GM12801 (cell line): ENCODE measurements around the gene AMELX.

Experiments
- CTCF ChIP-seq: IDR thresholded peaks from one replicate; pipeline ENCODE4 v1.5.1; 2011; ENCODE audit warnings: control low read depth; ENCODE audit not compliant: insufficient read length; ENCODE audit errors: extremely low read depth

Gene AMELX

DNA sequence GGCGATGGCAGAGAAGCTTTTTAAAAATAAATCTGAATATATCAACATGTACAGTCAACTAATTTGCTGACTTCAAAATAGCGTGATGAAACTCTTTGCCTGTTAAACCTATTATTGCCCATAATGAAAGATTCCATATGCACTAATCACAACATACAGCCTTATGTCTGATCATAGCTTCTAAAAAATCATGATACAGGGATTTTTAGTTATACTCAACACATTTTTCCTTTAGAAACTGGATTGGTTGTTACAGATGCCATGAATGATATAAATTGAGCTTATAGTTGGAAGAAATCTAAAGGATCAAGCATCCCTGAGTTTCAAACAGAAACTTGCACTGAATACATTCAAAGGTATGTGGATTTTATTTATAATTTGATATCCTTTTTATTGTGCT, at the start of gene AMELX:
Gene AMELX (plus strand): TSS at position 301 of the 400 bp plus-strand sequence. CDS start 1,376 bp downstream, outside the sequence.
- no peak for TF ChIP-seq CTCF

DNA sequence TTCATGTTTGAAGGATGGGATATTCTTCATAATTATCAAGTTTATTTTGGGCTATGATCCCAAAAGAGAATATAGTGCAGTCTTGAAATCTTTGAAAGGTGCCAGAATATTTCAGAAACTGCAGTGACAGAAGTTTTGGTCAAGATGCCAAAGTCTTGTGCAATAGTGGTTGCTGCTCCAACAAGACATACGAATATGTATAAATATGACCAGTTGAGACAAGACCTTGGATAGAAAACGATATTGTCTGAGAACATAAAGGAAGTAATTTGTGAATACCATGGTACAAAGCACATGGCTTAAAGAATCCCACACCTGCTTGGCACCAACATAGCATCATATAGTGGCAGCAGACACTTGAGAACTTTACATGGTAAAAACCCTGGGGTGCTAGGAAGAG, 48.6 kb upstream of the AMELX start:
- no peak for TF ChIP-seq CTCF

DNA sequence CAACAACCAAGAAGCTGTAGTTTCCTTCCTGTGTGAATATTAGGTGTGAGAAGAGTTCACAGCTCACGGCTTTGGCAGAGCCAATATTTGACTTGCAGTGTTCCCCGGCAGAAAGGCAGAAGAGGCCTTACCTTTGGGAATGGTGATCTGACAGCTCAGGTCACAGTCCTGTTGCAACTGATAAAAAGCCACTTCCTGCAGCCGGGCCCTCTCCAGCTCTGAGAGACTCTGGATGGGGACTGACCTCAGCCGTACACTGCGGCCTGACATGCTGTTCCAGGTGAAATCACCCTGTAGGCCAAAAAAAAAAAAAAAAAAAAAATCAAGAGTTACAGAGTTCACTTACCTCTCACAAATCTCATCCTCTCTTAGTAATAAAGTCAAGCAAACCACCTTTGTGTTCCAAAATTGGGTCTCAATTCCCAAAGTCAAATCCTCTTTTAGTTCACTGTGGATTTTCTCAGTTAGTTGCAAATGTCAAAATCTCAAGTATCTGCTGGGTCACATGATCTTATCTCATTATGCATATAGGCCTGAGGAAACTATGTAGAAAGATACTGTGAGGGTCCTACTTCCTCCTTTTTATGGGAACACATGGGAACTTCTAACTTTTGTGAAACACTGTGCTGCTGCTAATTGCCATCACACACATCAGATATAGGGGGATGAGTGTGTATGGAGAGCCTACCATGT, 38.6 kb upstream of the AMELX start:
- TF ChIP-seq CTCF = no peak

GRCh38 chrX:11257290-11257689, 35.9 kb upstream of the AMELX start:
- no peak for TF ChIP-seq CTCF

DNA sequence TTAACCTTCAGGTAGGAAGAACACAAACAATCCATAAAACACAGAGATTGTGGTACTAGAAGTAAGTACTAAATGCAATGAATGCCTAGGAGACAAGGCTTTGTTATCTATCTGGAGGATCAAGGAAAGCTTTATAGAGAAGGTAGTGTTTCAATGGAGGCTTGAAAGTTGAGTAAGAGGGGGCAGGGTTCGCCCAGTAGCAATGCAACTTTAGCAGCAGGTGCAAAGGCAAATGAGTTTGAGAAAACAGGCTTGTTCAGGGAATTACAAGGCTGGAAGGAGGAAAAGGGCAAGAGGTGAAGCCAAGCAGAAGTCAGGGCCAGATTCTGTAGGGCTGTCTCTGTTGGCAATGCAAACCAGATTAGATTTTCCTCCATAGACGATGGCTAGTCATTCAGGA, 35.5 kb upstream of the AMELX start:
- TF ChIP-seq CTCF = no peak

DNA sequence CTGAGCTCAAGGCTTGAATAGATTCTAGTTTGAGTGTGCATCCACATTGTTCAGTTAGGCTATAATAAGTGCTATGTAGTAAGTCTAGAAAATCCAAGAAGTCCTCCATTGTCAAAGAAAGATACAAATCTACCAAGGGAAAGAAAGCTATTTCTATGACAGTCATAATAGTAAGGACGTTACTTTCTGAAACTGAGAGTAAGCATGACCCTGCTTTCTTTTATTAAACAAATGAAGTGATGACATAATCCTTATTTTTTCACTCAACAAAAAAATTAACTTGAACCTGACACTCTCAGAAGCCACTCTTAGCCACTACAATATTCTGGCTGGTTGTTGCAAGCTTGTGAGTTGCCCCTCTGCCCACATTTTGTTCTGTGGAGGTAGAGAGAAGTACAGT, 33.8 kb upstream of the AMELX start:
- no peak for TF ChIP-seq CTCF

DNA sequence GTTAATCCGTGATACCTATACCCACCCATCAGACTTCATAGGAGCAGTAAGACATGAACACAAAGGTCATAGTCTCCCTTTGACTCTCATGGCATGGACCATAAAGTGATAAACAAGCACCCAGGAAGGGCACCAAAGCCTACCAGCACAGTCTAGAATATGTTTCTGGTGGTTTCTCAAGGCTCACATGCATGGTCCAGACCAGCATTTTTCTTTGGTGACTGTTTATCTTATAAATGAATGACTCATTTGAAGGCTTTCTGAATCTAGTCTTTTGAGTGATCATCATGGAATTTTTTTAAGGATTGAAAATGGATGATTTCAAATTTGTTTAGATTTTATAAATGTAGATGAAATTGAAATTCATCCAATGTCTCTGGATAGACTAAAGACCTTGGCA, 32.0 kb upstream of the AMELX start:
- TF ChIP-seq CTCF = no peak

DNA sequence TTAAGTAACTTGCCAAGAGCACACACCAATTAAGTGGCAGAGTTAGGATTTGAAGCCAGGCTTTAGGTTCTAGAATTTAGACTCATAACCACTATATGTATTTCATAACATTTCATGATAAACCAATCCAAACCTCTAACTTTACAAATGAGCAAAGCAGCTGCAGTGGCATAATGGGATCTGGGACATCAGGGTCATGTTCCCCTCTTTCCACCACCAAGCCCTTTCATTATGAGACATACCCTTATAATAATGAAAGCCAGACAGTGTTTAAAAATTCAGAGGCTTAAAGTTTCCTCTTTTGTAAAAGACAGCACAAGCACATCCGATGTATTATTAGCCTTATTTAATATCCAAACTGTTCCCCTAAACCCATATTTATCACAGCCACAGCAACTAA, 28.3 kb upstream of the AMELX start:
- no peak for TF ChIP-seq CTCF
